GM21367 (cell line): ENCODE data around the gene ANKRD33.

Experiments used
- ATAC-seq: cut with Tn5 transposase; IDR thresholded peaks from one replicate; pipeline ENCODE4 v1.9.1; 2021; ENCODE audit not compliant: unreplicated experiment

Gene ANKRD33

DNA sequence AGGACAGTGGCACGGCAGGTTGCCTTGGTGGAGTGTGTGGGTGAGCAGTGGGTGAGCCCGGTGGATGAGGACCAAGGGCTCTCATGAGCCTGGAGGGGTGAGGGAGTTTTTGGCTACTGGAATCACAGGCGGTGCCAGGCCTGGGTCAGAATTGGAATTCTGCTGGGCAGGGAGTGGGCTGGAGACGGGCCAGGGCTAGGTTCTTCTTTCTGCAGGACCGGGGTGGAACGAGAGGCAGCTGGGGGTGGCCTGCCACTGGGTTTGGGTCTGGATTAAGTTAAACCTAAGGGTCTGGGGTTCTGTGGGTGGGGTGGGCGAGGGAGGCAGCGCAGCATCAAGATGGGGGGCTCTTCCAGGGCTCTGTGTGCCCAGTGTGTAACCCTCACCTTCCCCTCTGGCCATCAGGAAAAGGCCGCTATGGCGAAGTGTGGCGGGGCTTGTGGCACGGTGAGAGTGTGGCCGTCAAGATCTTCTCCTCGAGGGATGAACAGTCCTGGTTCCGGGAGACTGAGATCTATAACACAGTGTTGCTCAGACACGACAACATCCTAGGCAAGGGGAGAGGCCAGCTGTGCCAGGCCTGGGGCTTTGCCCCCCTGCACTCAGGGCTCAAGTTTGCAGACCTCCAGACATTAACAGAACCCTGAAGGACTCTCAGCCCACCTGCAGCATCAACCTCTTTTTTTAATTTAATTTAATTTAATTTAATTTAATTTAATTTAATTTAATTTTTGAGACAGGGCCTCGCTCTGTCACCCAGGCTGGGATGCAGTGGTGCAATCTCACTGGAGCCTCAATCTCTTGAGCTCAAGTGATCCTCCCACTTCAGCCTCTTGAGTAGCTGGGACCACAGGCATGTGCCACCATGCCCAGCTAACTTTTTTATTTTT, 26.4 kb downstream of the ANKRD33 start:
- no peak for ATAC-seq

GRCh38 chr12:51915003-51915625, 27.2 kb downstream of the ANKRD33 start:
- ATAC-seq, result no peak

- no peak for ATAC-seq
Observed at GRCh38 chr12:51915951-51916350, 28.0 kb downstream of the ANKRD33 start.

DNA sequence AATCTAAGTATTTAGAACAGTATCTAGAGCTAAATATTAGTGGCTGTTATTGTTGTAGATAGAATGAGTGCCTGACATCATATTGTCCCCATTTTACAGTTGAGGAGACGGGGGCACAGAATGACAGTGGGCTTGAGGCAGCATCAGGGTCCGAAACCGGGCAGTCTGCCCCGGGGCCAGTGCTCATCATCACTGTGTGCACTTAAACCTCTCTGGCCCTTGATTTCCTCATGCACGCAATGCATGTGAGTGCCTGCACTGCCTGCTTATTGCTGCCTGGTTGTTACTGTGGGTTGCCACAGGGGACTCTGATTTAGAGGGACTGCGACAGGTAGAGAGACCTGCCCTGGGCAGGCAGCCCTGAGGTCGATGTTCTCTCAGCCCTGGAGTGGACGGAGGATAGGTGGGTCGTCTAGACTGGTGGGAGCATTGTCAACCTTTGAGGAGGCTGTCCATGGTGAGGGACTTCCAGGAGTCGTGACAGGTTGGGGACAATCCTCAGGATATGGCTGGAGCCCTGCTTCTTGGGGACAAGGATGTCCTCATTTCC, 29.2 kb downstream of the ANKRD33 start:
- no peak for ATAC-seq

DNA sequence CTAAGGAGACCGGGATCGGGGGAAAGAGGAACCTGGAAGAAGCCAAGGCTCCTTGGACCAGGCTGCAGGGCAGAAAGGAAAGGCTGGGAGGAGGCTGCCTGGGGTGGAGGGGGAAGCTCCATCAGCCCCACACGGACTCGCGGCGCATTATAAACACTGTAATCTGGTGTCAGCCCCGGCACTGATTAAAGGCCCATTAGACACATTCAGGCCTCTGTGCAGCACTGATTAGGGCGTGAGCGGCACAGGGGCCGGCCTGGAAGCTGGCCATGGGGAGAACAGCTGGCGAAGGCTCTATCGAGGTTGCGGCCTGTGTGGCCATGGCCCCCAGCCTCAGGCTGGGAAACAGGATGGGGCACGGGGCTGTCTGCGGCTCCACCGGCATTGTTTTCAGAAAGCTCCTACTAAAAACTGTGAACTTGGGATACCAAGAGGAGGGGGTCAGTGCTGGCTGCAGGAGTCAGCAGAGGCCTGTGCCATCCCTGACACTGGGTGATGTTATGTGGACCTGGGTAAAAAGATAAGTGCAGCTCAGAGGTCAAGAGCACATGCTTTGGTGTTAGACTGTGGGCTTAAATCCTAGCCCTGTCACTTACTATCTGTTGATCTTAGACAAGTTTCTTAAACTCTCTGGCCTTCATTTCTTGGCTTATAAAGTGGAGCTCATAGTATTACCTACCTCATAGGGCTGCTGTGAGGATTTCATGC, 30.0 kb downstream of the ANKRD33 start:
- no peak for ATAC-seq

DNA sequence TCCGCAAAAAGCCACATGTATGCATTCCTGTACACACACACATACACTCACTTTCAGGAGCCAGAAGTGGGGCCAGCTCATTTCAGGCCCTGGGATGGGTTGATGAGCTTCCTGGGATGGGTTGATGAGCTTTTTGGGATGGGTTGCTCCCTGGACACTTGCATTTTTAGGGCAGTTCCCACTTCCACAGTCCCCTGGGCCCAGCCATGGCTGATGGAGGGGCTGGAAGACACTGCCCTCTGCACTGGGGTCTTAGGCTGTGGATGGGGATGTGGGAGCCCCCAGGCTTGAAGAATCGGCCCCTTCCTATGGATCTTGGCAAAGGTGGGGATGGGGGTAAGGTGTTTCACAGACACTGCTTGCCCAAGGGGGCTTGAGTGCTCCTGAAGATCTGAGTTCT, 32.1 kb downstream of the ANKRD33 start:
- ATAC-seq, result no peak

- ATAC-seq, result no peak
Observed at GRCh38 chr12:51921017-51921725, 33.3 kb downstream of the ANKRD33 start.

DNA sequence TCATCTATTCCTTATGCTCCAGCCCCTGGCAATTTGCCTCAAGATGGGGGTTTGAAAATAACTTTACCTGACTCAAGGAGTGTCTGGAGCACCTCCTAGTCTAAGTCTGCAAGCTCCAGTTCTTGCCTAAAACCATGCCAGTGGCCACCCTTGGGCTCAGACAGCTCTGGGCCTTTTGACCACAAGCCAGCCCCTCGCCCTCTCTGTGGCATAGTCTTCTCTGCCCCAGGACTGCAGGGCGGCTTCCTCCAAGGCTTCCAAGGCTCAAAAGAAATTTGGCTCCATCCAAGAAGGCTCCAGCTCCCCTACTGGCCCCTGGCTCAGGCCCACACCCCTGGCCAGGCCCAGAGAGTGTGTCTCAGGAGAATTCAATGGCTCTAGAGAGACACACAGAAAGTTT, 34.2 kb downstream of the ANKRD33 start:
- no peak for ATAC-seq

DNA sequence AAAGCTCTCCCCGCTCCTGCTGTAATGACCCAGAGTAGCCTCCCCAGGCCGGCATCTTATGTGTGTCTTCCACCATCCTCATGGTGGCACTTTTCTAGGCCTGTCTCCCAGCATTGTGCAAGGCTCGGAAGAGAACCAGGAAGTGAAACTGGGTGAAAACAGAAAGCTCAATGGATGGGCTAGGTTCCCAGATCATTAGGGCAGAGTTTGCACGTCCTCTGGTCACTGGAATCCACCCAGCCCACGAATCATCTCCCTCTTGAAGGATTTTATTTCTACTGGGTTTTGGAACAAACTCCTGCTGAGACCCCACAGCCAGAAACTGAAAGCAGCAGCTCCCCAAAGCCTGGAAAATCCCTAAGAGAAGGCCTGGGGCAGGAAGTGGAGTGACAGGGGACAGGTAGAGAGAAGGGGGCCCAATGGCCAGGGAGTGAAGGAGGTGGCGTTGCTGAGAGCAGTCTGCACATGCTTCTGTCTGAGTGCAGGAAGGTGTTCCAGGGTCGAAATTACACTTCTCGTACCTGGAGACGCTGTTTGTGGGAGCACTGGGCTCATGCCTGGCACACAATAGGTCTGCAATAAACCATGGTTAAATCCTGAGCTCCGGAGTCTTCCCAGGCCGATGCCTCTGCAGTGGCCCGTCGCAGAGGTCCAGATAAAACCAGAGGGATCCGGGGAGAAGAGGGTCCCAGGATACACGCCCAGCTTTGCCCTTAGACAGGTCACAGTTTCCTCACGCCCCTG, 35.0 kb downstream of the ANKRD33 start:
- no peak for ATAC-seq

- ATAC-seq, result no peak
Observed at GRCh38 chr12:51923506-51924365, 35.8 kb downstream of the ANKRD33 start.

- ATAC-seq, result no peak
Observed at GRCh38 chr12:51924551-51925319, 36.8 kb downstream of the ANKRD33 start.

GRCh38 chr12:51925346-51926063, 37.6 kb downstream of the ANKRD33 start:
- ATAC-seq, result no peak

DNA sequence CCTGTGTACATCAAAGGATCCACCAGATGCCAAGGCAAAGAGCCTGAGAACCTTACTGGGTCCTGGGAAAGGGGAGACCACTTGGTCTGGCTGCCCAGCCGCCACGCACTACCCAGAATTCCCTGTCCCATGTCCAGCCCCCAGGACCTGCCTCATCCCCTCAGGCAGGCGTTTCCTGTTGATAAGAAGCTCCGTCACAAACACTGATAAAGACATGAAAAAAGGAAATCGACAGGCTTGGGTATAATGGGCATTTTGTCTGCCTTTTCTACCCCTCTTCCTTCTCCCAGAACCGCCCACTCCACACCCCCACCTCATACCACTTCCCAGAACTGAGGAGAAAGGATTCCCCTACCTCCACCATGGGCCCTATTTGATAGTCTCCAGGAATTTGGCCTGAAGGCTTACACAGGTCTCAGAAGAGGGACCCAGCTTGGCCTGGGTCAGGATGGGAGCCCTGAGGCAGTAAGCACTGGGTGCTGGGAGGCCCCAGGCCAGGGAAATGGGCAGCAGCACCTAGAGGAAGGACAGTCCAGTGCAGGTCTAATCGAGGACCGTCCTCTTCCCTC, 38.2 kb downstream of the ANKRD33 start:
- no peak for ATAC-seq

DNA sequence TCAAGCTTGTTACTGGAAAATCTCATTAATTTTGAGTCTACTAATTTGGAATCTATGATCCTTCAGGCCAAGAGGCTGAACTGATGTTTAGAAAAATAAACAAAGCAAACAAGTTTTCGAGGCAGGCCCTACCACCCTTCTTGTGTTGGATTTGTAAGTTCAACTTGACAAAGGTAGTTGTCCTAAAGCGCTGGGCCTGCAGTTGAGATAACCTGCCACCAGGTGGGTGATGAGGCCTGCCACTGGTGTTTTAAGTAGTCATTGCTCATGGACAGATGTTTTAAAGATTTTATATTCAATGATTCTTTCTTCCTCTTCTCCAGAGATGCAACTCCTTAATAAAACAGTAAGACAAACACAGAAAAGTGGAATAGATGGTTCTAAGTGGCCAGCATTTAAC, 38.8 kb downstream of the ANKRD33 start:
- ATAC-seq, result no peak

- no peak for ATAC-seq
Observed at GRCh38 chr12:51932218-51933076, 44.5 kb downstream of the ANKRD33 start.

GRCh38 chr12:51934080-51934479, 46.2 kb downstream of the ANKRD33 start:
- no peak for ATAC-seq

DNA sequence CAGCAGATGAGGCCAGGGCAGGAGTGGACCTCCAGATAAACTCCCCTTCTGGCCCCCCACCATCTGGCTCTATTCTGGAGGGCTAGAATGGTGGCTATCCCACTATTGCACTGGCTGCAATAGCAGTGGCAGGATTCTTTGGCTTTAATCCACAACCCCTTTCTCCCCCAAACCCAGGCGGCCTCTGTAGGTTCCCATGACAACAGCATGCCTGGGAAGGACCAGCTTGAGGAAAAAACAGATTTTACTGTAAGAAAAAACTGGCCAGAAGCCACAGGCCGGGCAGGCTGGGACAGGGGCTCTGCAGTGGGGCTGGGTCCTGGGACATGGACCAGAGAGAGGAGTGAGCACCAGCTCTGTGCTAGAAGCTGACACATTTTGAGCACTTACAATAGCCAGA, 50.0 kb downstream of the ANKRD33 start:
- ATAC-seq, result no peak
